ENCODE data around the gene PLAC9.

PLAC9 gene

DNA sequence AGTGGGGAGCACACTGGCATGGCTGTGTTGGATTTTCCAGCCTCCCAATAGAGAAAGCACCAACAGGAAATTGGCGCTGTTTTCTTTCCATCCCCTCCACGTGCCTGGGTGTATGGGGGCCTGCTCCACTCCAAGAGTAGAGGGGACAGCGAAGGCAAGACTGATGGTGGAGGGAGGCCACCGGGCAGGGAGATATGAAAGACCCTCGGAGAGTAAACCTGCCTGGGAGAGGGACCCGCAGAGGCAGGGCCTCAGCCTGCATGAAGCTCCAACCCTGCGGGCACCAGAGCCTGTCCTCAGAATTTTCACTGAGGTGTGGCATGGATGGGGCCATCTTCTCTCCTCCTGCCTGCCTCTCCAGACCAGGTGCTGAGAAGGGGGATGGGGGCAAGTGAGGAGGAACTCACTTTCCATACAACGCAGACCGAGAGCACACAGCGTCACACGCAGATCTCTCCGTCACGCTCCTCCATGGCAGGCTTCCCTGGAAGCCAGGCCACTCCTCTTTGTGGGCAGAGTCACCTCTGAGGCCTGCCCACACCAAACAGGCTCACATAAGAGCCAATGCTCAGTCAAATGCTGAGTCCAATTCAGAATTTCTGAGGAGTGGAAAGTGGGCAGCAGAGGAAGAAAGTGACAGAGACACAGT lies 54.0 kb downstream of the PLAC9 start:
- DNase-seq, result no peak

DNA sequence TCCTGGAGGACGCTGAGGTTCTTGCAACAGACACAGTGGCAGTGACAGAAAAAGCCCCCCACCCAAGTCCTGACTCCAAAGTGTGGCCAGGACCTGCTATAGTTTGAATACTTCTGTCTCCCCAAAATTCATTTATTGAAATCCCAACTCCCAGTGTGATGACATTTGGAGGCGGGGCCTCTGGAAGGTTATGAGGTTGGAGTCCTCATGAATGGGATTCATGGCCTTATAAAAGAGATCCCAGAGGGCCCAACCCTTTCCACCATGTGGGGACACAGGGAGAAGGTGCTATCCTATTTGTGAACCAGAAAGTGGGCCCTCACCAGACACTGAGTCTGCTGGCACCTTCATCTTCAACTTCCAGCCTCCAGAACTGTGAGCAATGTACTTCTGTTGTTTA lies 54.5 kb downstream of the PLAC9 start:
- no peak for DNase-seq

DNA sequence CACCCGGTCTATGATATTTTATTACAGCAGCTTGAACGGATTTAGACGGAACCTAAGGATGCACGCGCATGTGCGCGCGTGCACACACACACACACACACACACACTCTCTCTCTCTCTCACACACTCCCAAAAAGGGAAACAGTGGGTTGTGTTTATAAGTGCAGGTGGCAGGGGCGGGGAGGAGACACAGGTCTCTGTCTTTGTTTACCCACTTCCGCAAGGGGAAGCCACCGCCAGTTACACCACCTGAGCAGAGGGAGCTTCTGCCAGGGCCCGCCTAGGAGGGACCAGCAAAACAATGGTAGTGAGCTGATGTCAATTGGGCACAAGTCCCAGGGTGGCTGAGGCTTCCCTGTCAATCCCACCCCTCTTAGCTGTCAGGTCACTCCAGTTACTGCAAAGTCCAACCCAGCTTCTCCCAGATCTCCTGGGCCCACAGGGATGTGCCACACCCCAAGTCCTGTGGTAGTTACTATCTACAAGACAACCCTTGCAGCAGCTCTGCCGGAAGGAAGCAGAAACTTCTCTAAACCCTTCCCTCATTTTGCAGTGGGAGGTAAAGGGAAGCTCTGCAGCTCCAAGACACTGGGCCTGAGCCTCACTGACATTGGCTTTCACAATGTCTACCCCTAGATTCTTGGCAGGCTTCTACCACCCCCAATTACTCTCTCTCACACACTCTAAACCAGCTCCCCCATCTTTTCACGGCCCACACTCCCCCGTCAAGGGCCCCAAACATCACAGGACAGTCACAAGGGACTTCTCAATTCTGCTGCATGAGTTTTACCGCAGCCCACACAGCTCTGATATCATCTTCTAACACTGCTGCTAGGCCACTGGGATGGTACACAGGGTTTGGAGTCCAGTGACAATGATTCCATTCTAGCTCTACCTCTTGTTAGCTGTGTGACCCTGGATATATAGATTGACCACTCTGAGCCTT lies 55.2 kb downstream of the PLAC9 start:
- no peak for DNase-seq

DNA sequence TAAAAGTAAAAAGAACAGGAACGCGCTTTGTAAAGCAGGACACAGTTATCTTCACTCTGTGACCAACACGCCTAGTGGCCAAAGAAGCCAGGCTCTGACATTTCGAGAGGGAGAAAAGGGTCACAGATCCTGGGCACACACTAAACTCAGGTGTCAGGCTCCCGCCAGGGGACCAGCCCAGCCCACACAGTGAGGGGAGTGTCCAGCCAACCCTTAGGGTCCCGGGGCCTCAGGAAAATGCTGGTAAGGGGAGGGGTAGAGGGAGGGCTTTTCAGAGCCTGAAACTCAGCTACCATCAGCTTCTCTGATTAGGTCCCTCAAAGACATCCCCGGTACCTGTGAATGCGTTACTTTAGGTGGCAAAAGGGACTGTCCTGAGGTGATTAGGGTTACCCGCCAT lies 56.2 kb downstream of the PLAC9 start:
- DNase-seq, result no peak

DNA sequence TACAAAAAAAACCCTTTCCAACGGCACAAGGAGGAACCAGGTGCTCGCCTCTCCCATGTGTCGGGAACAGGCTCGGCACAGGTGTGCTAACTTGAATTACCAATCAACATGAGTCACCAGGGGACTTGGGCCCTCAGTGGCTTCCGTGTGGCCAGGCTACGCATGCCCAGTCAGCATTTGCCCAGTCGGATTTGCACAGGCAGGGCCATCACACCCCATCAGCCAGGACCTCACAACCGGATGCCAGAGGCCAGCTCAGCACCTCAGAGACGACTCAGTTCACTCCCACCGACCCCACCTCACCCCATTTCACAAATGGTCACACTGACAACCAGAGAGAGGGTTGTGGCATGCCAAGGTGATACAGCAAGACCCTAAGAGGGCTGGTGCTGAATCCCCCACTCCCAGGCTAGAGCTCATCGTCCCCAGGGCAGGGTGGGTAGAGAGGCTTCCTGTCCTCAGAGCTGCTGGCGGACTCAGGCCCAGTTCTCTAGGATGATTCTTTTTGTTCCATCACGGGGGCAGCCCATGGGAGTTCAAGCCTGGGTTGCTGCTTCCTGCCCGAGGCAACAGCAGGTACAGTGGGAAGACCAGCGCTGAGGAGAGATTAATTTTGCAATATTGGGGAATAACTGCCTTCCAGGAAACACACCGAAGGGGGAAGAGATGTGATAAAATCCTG lies 59.2 kb downstream of the PLAC9 start:
- DNase-seq, result no peak

DNA sequence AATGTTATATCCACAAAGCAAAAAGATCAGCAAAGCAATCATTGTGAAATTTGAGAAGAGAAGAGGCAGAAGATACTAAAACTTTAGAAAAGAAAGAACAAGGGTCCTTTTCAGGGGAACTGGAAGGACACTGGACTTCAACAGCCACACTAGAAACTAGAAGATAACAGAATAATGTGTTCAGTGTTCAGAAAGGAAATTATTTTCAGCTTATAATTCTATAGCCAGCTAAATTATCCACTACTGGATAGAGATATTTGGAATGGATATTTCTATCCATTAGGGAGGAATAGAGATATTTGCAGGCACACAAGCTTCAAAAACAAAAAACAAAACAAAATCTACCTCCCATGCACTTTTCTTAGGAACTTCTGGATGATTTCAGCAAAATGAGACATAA lies 60.0 kb downstream of the PLAC9 start:
- DNase-seq, result no peak

DNA sequence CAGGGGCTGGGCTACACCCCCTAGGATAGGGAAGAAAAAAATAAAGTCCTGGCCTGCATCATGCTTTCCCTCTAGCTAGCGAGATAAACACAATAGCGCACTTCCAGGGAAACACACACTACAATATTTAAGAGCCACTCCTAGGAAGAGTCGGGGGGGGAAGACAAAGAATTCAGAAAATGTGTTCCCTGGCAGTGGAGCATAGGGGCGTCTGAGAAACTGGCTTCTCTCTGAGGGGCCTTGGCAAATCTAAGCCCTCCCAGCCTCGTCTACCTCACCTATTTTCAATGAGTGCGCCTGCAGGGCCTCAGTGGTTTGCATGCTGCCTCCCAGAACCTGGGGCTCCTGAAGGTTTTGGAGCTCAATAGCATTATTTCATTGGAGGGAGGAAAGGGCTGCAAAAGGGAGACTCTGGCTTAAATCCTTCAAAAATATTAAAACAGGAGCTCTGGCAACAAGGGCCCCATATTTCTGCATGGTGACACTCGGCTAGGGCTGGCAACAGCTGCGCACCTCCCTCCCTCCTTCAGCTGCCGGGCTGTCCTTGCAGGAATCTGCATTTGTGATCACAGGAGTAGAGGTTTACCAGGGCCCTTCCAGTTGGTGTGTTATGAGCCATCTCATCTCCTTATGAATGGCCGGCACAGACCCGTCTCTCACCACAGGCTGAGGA lies 62.0 kb downstream of the PLAC9 start:
- DNase-seq, result no peak
